NCI-H82 treated with DMSO at 0.1 percent for 48 hours (cell line): ENCODE measurements around the gene SELENOH.
A peak's percentile ranks its signal among the peaks of the same experiment; 100 is the strongest.
"Not testable (repeated sequence)": the region's sequence is repeated elsewhere in the genome, so short reads cannot be mapped to it uniquely, and the experiment has no call there.

ENCODE experiments used
- DNase-seq: peaks from one replicate; lab custom pipeline; 2025; ENCODE audit not compliant: unreplicated experiment; lab: John Stamatoyannopoulos, UW

Gene SELENOH

GRCh38 chr11:57741132-57742086, at the start of gene SELENOH:
TSS of gene SELENOH (plus strand) at chr11:57741491. CDS start at chr11:57741596, 105 bp downstream.
- DNase-seq = peak; percentile 89

DNA sequence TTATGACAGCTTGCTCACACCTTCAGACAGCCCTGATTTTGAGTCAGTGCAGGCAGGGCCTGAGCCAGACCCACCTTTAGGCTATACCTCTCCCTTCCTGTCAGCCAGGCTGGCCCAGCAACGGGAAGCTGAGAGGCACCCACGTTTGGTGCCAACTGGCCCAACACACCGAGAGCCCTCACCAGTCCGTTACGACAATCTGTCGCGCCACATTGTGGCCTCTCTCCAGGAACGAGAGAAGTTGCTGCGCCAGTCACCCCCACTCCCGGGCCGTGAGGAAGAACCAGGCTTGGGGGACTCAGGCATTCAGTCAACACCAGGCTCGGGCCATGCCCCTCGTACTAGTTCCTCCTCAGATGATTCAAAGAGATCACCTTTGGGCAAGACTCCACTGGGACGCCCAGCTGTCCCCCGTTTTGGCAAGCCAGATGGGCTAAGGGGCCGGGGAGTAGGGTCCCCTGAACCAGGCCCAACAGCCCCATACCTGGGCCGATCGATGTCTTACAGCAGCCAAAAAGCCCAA, 42.4 kb upstream of the SELENOH start:
- no peak for DNase-seq

DNA sequence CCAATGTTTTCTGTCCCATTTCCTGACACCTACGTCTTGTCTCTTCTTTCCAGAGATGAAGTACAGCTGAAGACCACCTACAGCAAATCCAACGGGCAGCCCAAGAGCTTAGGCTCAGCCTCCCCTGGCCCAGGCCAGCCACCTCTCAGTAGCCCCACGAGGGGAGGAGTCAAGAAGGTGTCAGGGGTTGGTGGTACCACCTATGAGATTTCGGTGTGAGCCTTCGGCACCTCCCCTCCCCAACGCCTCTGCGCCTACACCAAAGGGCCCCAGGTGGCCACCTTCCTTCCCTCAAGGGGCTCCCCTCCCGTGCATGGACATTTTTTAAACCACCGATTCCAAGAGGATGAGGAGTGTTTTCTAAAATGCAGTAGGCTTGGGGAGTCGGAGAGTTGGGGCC, 41.5 kb upstream of the SELENOH start:
- DNase-seq = no peak

DNA sequence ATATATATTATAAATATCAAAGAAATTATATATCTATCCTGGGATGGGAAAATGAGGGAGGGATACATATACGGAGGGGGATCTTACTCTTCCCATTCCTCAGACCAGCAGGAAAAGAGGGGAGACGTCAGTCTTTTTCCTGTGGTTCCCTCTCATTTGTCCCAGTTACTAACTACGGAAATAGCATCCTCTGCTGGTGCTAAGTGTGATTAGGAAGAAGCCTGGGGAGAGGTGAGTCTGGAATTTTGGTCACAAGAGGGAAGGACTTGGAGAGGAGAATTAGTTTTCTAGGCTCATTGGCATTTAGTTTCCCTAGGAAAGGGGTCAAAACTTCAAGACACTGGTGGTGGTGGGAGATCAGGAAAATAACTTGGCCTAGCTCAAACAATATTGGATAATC, 40.9 kb upstream of the SELENOH start:
- no peak for DNase-seq

DNA sequence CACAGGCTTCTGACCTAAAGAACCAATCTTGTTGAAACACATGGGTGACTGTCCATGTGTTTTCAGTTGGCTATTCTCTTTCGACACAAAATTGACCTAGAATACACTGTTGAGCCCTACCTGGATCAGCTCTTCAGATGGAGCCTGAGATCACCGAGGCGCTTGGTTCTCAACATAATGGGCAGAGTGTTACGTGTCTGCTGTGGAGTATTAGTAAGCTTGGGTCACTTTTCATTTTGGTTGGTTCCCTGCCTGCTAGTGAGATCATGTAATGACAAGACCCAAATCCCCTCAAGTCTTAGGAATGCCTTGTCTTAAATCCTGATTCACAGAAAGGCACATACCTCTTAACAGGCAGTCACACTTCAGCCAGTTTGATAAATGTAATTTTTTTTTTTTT, 38.0 kb upstream of the SELENOH start:
- DNase-seq = no peak

DNA sequence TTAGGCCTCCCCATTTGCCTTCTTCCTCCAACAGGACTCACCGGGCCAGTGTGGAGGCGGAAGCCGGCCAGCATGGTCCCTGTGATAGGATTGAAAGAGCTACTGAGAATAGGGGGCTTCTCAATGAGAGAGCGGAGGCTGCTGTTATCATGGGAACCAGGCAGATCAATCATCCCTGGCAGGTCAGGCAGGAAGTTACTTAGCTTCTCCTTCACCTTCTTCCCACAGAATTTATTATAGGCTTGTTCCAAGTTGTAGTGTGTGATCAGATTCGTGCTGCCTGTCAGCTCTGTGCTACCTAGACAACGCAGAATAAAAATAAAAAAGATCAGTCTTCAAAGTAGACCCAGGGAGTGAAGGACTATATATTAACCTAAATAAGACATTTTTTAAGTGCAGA, 36.4 kb upstream of the SELENOH start:
- DNase-seq = no peak

- not testable (repeated sequence) for DNase-seq
Observed at GRCh38 chr11:57705432-57705831, 35.9 kb upstream of the SELENOH start.

DNA sequence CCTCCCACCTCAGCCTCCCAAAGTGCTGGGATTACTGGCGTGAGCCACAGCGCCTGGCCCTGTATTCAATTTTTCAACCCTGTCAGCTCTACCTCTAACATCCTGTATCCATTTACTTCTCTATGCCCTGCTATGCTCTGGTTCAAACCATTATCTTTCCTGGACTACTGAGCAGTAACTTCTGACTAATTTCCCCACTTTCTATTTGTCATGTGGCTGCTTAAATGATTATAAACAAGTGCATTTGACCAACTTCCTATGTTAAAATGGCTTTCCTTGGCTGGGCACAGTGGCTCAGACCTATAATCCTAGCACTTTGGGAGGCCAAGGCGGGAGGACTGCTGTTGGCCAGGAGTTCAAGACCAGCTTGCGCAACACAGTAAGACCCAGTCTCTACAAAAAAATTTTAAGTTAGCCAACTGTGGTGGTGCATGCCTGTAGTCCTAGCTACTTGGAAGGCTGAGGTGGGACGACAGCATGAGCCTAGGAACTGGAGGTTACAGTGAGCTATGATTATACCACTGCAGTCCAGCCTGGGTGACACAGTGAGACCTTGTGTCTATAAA, 31.4 kb upstream of the SELENOH start:
- DNase-seq = no peak

DNA sequence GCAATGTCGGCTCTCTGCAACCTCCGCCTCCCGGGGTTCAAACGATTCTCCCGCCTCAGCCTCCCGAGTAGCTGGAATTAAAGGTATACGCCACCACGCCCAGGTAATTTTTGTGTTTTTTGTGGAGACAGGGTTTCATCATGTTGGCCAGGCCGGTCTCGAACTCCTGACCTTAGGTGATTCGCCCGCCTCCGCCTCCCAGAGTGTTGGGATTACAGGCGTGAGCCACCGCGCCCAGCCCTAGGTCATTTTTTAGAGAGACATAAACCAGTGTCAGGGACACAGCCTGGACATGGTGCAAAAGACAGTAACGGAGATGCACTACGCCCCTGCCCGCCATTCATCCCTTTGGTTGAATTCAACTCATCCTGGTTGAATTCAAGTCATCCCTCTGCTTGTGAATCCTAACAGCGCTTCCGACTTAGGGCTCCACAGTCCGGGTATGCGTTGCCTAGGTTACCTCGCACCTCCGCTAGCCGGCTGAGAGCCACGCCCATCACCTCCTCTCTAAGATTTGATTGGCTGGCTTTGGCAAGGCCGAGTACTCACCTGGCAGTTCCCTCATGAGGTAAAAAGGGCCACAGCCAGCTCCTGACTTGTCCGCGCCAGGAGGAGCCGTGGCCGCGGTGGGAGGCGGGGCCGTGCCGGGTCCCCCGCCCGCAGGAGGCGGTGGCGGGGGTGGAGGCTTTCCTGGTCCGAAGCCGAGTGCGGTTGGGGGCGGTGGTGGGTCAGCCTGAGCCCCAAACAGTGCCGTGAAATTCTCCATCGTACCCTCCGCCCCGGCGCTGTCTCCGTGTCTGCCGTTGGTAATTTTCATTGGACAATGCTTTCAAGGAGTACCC, 29.7 kb upstream of the SELENOH start, which contains the start of gene MED19:
MED19 (minus strand) TSS at position 802 of the 842 bp plus-strand sequence; CDS start at position 766, 36 bp downstream.
- peak; percentile 48 for DNase-seq

GRCh38 chr11:57712256-57713150, 28.8 kb upstream of the SELENOH start, which contains the start of gene TMX2:
TSS of gene TMX2 (plus strand) at chr11:57712593. CDS start at chr11:57712619, 26 bp downstream.
- DNase-seq = peak; percentile 99

DNA sequence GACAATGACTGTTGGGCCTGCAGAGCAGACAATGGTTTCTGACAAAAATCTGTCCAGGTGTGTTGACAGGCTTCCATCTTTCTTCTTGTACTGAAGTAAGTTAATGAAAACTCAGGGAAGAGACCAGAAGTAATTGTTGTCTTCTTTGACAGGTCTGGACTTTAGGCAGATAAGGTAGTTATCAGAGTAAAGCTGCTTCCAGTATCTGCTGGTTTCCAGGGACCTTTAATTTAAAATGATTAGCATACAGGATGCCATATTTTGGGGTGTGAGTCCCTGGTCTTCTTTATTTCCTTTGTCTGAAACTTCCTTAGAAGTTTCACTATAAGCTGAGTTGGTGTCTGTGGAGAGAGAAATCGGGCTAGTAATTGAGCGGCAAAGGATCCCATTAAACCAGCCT, 27.5 kb upstream of the SELENOH start:
- no peak for DNase-seq

DNA sequence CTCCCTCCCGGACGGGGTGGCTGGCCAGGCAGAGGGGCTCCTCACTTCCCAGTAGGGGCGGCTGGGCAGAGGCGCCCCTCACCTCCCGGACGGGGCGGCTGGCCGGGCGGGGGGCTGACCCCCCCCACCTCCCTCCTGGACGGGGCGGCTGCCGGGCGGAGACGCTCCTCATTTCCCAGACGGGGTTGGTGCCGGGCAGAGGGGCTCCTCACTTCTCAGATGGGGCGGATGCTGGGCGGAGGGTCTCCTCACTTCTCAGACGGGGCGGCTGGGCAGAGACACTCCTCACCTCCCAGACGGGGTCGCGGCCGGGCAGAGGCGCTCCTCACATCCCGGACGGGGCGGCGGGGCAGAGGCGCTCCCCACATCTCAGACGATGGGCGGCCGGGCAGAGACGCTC, 24.6 kb upstream of the SELENOH start:
- not testable (repeated sequence) for DNase-seq

GRCh38 chr11:57727185-57727584, 14.1 kb upstream of the SELENOH start:
- no peak for DNase-seq

DNA sequence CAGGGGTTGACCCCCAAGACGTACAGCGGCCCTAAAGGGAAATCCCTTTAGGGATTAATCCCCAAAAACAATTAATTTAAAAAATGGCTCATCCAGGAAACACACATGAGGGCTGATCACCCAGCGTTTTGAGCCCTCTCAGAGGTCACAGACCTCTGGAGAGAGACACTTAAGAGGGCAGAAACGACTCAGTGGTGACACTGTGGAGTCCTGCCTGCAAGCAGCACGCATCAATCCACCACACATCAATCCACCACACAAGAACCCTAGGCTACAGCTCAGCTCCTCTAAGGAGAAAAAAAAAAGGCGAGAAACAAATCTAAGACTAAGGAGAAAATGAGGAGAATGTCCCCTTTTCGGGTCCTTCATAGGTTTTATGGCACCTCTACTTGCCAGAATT, 12.5 kb upstream of the SELENOH start:
- no peak for DNase-seq

- no peak for DNase-seq
Observed at GRCh38 chr11:57729479-57729878, 11.8 kb upstream of the SELENOH start.

DNA sequence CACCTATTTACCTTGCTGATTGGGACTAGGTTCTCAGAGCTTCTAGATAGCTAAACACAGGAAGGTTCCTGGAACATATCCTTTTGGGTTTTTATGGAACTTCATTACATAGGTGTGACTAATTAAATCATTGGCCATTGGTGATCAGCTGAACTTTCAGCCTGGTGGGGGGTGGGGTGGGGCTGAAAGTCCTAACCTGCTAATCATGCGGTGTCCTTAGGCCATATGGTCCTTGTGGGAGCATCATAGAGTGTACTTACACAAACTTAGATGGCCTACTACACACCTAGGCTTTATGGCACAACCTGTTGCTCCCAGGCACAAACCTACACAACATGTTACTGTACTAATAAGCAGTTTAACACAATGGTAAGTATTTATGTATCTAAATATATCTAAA, 8.6 kb upstream of the SELENOH start:
- no peak for DNase-seq

GRCh38 chr11:57735619-57736298, 5.5 kb upstream of the SELENOH start:
- no peak for DNase-seq

- no peak for DNase-seq
Observed at GRCh38 chr11:57742087-57742452, 779 bp downstream of the SELENOH start.

GRCh38 chr11:57744357-57744756, 3.1 kb downstream of the SELENOH start:
- DNase-seq = no peak
